Measurements from ENCODE around the gene UBE2H. TPM values are rescaled to one million over a fixed set of nuclear protein-coding genes. Genes with fewer than 3 reads are reported as not detected.

The UBE2H gene
- total and polyA plus RNA-seq, 2 of the 4 experiments (the other 2 are of a cell fraction), result 34.6 to 49.4 TPM

GRCh38 chr7:129786825-129787563, 165.8 kb downstream of the UBE2H start:
- TF ChIP-seq RCOR1 (IDR thresholded peaks at IDR 0.05; ENCODE audit: insufficient replicate concordance, low read length) (no peak), USF2 (IDR thresholded peaks at IDR 0.05; ENCODE audit: low read depth, low read length) (no peak), MAZ (IDR thresholded peaks at IDR 0.05; ENCODE audit: borderline replicate concordance, low read depth, low read length) (no peak), RAD21 (IDR thresholded peaks at IDR 0.05; ENCODE audit: low read length) (no peak)
- no peaks in the 10 kb centered on the region for H3K9me1 ChIP-seq (ENCODE audit: insufficient read depth, low read length)
- no peak overlapping the region for H2AK5ac ChIP-seq (ENCODE audit: low read depth, low read length)
- H4K5ac ChIP-seq (ENCODE audit: low read depth, low read length), result no peak overlapping the region
- H2BK20ac ChIP-seq (ENCODE audit: low read depth, low read length), result no peak overlapping the region
- no TSS peak for BruUV-seq (replicated peaks)
- WGBS, 2 experiments (ENCODE audit: extremely low coverage in 2 of 2, insufficient read length in 1 of 2), result 80% methylated on average over 2 of the region's 13 CpGs; no CpG with 5 or more reads in 1 of the 2 experiments
- DNase-seq (no peak), ATAC-seq (ENCODE audit: low read depth) (no peak)
- H3K9ac ChIP-seq (ENCODE audit: low read depth, low read length), result no peak overlapping the region
- peaks cover 3% of the 10 kb centered on the region for H3K4me1 ChIP-seq (ENCODE audit: control insufficient read depth, insufficient read depth, low read length)
- H3K18ac ChIP-seq (ENCODE audit: low read depth, low read length), result no peak overlapping the region
- no peak overlapping the region for H3K4me2 ChIP-seq (ENCODE audit: low read depth, low read length)
- H4K20me1 ChIP-seq (ENCODE audit: insufficient read depth, low read length), result peaks cover 23% of the 10 kb centered on the region; the same call in 1 of the 2 replicates
- H3K9me3 ChIP-seq (ENCODE audit: control insufficient read depth, insufficient read depth, low read length), result peaks cover 8% of the 10 kb centered on the region
- no peak overlapping the region for H3K23ac ChIP-seq (ENCODE audit: low read depth, low read length)
- no peak overlapping the region for H3K27ac ChIP-seq (ENCODE audit: insufficient read depth, low read length)
- ChIA-PET CTCF (no interaction called here), POLR2A (ENCODE audit: unreplicated experiment) (no interaction called here)
- no peak overlapping the region for H2AK9ac ChIP-seq (replicated peaks; ENCODE audit: low read depth, low read length, poor library complexity)
- no peaks in the 10 kb centered on the region for H3K79me1 ChIP-seq (ENCODE audit: low read depth in 1 of 2, low read length in 2 of 2)
- no peaks in the 10 kb centered on the region for H3K36me3 ChIP-seq (ENCODE audit: control insufficient read depth, insufficient read depth, low read length)
- no peak overlapping the region for H3K4me3 ChIP-seq (ENCODE audit: insufficient read depth, low read depth, low read length)
- no peak overlapping the region for H2BK15ac ChIP-seq (ENCODE audit: low read depth, low read length)
- H3K14ac ChIP-seq (replicated peaks; ENCODE audit: low read depth, low read length), result no peak overlapping the region
- no peak overlapping the region for H4K8ac ChIP-seq (ENCODE audit: low read depth in 2 of 2, low read length in 2 of 2)
- in situ Hi-C loops (cut with MboI; ENCODE audit: low sequenced_read_pairs) (no loop called here), intact Hi-C loops (cut with micrococcal nuclease) (no loop called here), dilution Hi-C loops (cut with HindIII; ENCODE audit: low sequenced_read_pairs, unreplicated experiment) (no loop called here)
- peaks cover 69% of the 10 kb centered on the region for H3K27me3 ChIP-seq (ENCODE audit: control insufficient read depth, insufficient read depth, low read length)
- no peak overlapping the region for H3K56ac ChIP-seq (ENCODE audit: extremely low read depth, insufficient read depth, low read length)
- H2BK120ac ChIP-seq (ENCODE audit: low read depth, low read length), result no peak overlapping the region
- no peak overlapping the region for H4K91ac ChIP-seq (ENCODE audit: insufficient read depth, low read depth, low read length)
- H2BK5ac ChIP-seq (ENCODE audit: low read depth, low read length, poor library complexity, severe bottlenecking), result no peak overlapping the region
- H3K4ac ChIP-seq (ENCODE audit: low read depth, low read length), result no peak overlapping the region
- no peak overlapping the region for H2AFZ ChIP-seq (replicated peaks; ENCODE audit: low read length, poor library complexity)

Measured in IMR-90 (cell line).